Neural cell (in vitro differentiated cells): ENCODE measurements around the gene ATP2B2. TPM values are rescaled to one million over a fixed set of nuclear protein-coding genes. Genes with fewer than 3 reads are reported as not detected.

Experiments used
- H2AFZ ChIP-seq: fragments of 200-600, 300-800 bp; sonication (generic), shearing (Covaris generic); 2 replicates; pipeline ENCODE4 v1.6.0; 2014; ENCODE audit warnings: low read depth, mild to moderate bottlenecking, antibody characterized with exemption, low read length, moderate library complexity
- H3F3A ChIP-seq: fragments of 200-600 bp; shearing (Covaris generic); 2 replicates; pipeline ENCODE4 v1.6.1; 2016; ENCODE audit warnings: mild to moderate bottlenecking, moderate library complexity, mixed read lengths, antibody characterized with exemption, low read length; ENCODE audit not compliant: insufficient read depth, poor library complexity, severe bottlenecking
- H3K27ac ChIP-seq: fragments of 200-600, 300-800 bp; sonication (generic), shearing (Covaris generic); 2 replicates; pipeline ENCODE4 v1.5.1; 2014; ENCODE audit warnings: mild to moderate bottlenecking, low read length, moderate library complexity
- H3K27me3 ChIP-seq: fragments of 300-800, 200-600 bp; sonication (generic), shearing (Covaris generic); 2 replicates; pipeline ENCODE4 v1.6.0; 2014; ENCODE audit warnings: mild to moderate bottlenecking, low read depth, low read length, moderate library complexity; ENCODE audit not compliant: insufficient read depth
- H3K36me3 ChIP-seq: fragments of 300-800, 200-600 bp; sonication (generic), shearing (Covaris generic); 2 replicates; pipeline ENCODE4 v1.5.1; 2014; ENCODE audit warnings: mild to moderate bottlenecking, antibody characterized with exemption, low read length, moderate library complexity; ENCODE audit not compliant: insufficient read depth
- H3K4me2 ChIP-seq: fragments of 300-800, 200-600 bp; sonication (generic), shearing (Covaris generic); 2 replicates; pipeline ENCODE4 v1.6.0; 2014; ENCODE audit warnings: mild to moderate bottlenecking, low read length
- H3K4me3 ChIP-seq: fragments of 300-800, 200-600 bp; sonication (generic), shearing (Covaris generic); 2 replicates; pipeline ENCODE4 v1.5.1; 2014; ENCODE audit warnings: mild to moderate bottlenecking, low read length, moderate library complexity
- H3K79me2 ChIP-seq: fragments of 200-600 bp; shearing (Covaris generic); replicated peaks from 2 replicates; pipeline ENCODE4 v1.6.0; 2014; ENCODE audit warnings: mild to moderate bottlenecking, low read length, moderate library complexity; ENCODE audit not compliant: insufficient read depth
- H3K9ac ChIP-seq: fragments of 300-800, 200-600 bp; sonication (generic), shearing (Covaris generic); 2 replicates; pipeline ENCODE4 v1.6.1; 2016; ENCODE audit warnings: mild to moderate bottlenecking, low read length, mixed read lengths
- H3K9me2 ChIP-seq: fragments of 200-600 bp; shearing (Covaris generic); 2 replicates; pipeline ENCODE4 v1.6.1; 2016; ENCODE audit warnings: mild to moderate bottlenecking, low read length, mixed read lengths; ENCODE audit not compliant: insufficient read depth
- H3K9me3 ChIP-seq: fragments of 200-600, 300-800 bp; sonication (generic), shearing (Covaris generic); 2 replicates; pipeline ENCODE4 v1.6.1; 2016; ENCODE audit warnings: mild to moderate bottlenecking, mixed run types, low read length, moderate library complexity, mixed read lengths
- H4K20me1 ChIP-seq: fragments of 200-600 bp; shearing (Covaris generic); 2 replicates; pipeline ENCODE4 v1.6.1; 2016; ENCODE audit warnings: mild to moderate bottlenecking, mixed run types; ENCODE audit not compliant: insufficient read depth
- EP300 ChIP-seq: fragments of 450-650 bp; conservative IDR thresholded peaks from 2 replicates; pipeline ENCODE4 v1.6.1; 2014; ENCODE audit warnings: antibody characterized with exemption, mild to moderate bottlenecking, moderate library complexity; ENCODE audit not compliant: poor library complexity, severe bottlenecking
- EZH2 ChIP-seq: fragments of 200-600, 300-800 bp; shearing (Covaris generic), sonication (generic); IDR thresholded peaks from 2 replicates; pipeline ENCODE4 v1.6.1; 2014; ENCODE audit warnings: antibody characterized with exemption, low read length, borderline replicate concordance, mild to moderate bottlenecking; ENCODE audit not compliant: insufficient read depth, poor library complexity, severe bottlenecking
- MXI1 ChIP-seq: fragments of 450-650 bp; conservative IDR thresholded peaks from 2 replicates; pipeline ENCODE4 v1.6.1; 2014; ENCODE audit warnings: antibody characterized with exemption, mild to moderate bottlenecking; ENCODE audit not compliant: poor library complexity, severe bottlenecking
- POLR2AphosphoS5 ChIP-seq: IDR thresholded peaks from 2 replicates; pipeline ENCODE4 v1.6.1; 2012
- RAD21 ChIP-seq: fragments of 450-650 bp; conservative IDR thresholded peaks from 2 replicates; pipeline ENCODE4 v1.6.1; 2014; ENCODE audit warnings: antibody characterized with exemption, mild to moderate bottlenecking, moderate library complexity
- SMC3 ChIP-seq: fragments of 450-650 bp; conservative IDR thresholded peaks from 2 replicates; pipeline ENCODE4 v1.6.1; 2014; ENCODE audit warnings: antibody characterized with exemption, mild to moderate bottlenecking, moderate library complexity; ENCODE audit not compliant: poor library complexity
- TAF1 ChIP-seq: IDR thresholded peaks from 2 replicates; pipeline ENCODE4 v1.6.1; 2012; ENCODE audit warnings: low read depth
- polyA plus RNA-seq: library from polyadenylated mRNA; depleted of rRNA; stranded (reverse); fragments of >200 nt; gene quantifications from 2 replicates; pipeline ENCODE4 v1.2.3, GENCODE V29; 2014
- TF ChIP-seq, protein P1 (sequence below): fragments of 450-650 bp; IDR thresholded peaks from 2 replicates; pipeline ENCODE4 v1.5.1; 2014; ENCODE audit warnings: antibody characterized with exemption, mild to moderate bottlenecking, moderate library complexity; ENCODE audit not compliant: poor library complexity, severe bottlenecking
- TF ChIP-seq, protein P2 (sequence below): IDR thresholded peaks from 2 replicates; pipeline ENCODE4 v1.6.1; 2012; ENCODE audit warnings: borderline replicate concordance

Gene ATP2B2
- polyA plus RNA-seq, 1 donor from 2014 or later = 8.3 TPM

DNA sequence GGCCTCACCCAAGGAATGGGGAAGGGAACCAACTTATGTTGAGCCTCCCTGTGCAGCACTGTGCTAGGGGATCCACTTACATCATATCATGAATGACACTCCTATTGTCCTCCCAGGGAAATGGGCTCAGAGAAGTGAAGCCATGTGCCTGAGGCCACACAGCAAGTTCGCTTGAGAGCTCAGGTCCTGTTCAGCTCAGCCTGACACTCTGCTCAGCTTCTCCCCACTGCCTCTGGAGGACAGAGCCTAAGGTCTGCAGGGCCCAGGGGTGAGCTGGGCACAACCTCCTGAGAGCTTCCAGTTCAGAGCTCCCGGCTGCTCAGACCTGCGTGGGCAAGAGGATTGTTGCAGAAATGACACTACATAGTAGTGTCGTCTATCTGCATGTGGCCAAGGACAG is 108.5 kb downstream of the ATP2B2 start:
- no peak overlapping the region for H3K4me3 ChIP-seq
- no peak overlapping the region for H3K9ac ChIP-seq
- H3K79me2 ChIP-seq = no peaks in the 10 kb centered on the region
- no peaks in the 10 kb centered on the region for H3K9me3 ChIP-seq
- no peak overlapping the region for H2AFZ ChIP-seq
- TF ChIP-seq, protein P1, sequence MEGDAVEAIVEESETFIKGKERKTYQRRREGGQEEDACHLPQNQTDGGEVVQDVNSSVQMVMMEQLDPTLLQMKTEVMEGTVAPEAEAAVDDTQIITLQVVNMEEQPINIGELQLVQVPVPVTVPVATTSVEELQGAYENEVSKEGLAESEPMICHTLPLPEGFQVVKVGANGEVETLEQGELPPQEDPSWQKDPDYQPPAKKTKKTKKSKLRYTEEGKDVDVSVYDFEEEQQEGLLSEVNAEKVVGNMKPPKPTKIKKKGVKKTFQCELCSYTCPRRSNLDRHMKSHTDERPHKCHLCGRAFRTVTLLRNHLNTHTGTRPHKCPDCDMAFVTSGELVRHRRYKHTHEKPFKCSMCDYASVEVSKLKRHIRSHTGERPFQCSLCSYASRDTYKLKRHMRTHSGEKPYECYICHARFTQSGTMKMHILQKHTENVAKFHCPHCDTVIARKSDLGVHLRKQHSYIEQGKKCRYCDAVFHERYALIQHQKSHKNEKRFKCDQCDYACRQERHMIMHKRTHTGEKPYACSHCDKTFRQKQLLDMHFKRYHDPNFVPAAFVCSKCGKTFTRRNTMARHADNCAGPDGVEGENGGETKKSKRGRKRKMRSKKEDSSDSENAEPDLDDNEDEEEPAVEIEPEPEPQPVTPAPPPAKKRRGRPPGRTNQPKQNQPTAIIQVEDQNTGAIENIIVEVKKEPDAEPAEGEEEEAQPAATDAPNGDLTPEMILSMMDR = no peak
- TF ChIP-seq SMC3 (no peak), TAF1 (no peak)
- H3K4me2 ChIP-seq = no peak overlapping the region
- H4K20me1 ChIP-seq = no peaks in the 10 kb centered on the region
- H3K36me3 ChIP-seq = no peaks in the 10 kb centered on the region
- H3K27ac ChIP-seq = no peak overlapping the region
- no peaks in the 10 kb centered on the region for H3K9me2 ChIP-seq
- H3F3A ChIP-seq = no peaks in the 10 kb centered on the region
- no peaks in the 10 kb centered on the region for H3K27me3 ChIP-seq

DNA sequence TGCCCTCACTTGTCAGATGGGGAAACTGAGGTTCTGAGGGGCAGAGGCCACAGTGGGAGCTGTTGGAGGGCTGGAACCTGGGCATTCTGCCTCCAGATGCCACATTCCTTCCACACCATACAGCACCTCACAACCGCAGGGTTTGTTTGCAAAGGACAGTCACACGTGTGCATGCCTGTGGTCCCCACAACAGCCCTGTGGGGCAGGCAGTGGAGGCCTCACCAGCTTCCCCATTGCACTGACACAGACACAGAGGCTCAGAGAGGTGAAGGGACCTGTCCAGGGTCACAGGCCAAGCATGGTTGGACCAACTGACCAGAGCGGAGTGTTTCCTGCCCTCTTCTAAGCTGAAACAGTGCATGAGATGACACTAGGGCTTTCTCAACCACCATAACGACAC is 109.3 kb downstream of the ATP2B2 start:
- Histone ChIP-seq H3K9me2 (no peaks in the 10 kb centered on the region), H3K27me3 (no peaks in the 10 kb centered on the region), H2AFZ (no peak overlapping the region), H3F3A (no peaks in the 10 kb centered on the region), H3K4me3 (no peak overlapping the region), H3K79me2 (no peaks in the 10 kb centered on the region), H3K4me2 (no peak overlapping the region), H3K9ac (no peak overlapping the region), H3K9me3 (no peaks in the 10 kb centered on the region), H3K36me3 (no peaks in the 10 kb centered on the region), H4K20me1 (no peaks in the 10 kb centered on the region), H3K27ac (no peak overlapping the region)
- no peak for TF ChIP-seq SMC3
- no peak for TF ChIP-seq TAF1
- TF ChIP-seq EP300 = no peak
- no peak for TF ChIP-seq POLR2AphosphoS5
- no peak for TF ChIP-seq RAD21
- no peak for TF ChIP-seq MXI1
- TF ChIP-seq EZH2 = no peak
- TF ChIP-seq, protein P2, sequence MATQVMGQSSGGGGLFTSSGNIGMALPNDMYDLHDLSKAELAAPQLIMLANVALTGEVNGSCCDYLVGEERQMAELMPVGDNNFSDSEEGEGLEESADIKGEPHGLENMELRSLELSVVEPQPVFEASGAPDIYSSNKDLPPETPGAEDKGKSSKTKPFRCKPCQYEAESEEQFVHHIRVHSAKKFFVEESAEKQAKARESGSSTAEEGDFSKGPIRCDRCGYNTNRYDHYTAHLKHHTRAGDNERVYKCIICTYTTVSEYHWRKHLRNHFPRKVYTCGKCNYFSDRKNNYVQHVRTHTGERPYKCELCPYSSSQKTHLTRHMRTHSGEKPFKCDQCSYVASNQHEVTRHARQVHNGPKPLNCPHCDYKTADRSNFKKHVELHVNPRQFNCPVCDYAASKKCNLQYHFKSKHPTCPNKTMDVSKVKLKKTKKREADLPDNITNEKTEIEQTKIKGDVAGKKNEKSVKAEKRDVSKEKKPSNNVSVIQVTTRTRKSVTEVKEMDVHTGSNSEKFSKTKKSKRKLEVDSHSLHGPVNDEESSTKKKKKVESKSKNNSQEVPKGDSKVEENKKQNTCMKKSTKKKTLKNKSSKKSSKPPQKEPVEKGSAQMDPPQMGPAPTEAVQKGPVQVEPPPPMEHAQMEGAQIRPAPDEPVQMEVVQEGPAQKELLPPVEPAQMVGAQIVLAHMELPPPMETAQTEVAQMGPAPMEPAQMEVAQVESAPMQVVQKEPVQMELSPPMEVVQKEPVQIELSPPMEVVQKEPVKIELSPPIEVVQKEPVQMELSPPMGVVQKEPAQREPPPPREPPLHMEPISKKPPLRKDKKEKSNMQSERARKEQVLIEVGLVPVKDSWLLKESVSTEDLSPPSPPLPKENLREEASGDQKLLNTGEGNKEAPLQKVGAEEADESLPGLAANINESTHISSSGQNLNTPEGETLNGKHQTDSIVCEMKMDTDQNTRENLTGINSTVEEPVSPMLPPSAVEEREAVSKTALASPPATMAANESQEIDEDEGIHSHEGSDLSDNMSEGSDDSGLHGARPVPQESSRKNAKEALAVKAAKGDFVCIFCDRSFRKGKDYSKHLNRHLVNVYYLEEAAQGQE = no peak
- TF ChIP-seq, protein P1 = no peak
